Neural progenitor cell (in vitro differentiated cells): ENCODE results near the gene DOK3. TPM values are rescaled to one million over a fixed set of nuclear protein-coding genes. Genes with fewer than 3 reads are reported as not detected.
A peak's percentile ranks its signal among the peaks of the same experiment; 100 is the strongest.

ENCODE experiments used
- DNase-seq: peaks from one replicate; pipeline ENCODE4 v3.0.0-alpha.2; 2016; ENCODE audit warnings: low spot score
- H2AFZ ChIP-seq: fragments of 200-600 bp; sonication (generic); replicated peaks from 2 replicates; pipeline ENCODE4 v1.6.1; 2016; ENCODE audit warnings: antibody characterized with exemption
- H3F3A ChIP-seq: fragments of 200-600 bp; sonication (generic); 2 replicates; pipeline ENCODE4 v1.6.1; 2016; ENCODE audit warnings: antibody characterized with exemption, low read depth
- H3K27ac ChIP-seq: fragments of 200-600 bp; sonication (generic); 2 replicates; pipeline ENCODE4 v1.5.1; 2016; ENCODE audit warnings: mild to moderate bottlenecking
- H3K27me3 ChIP-seq: fragments of 200-600 bp; sonication (generic); 2 replicates; pipeline ENCODE4 v1.6.1; 2016; ENCODE audit warnings: mild to moderate bottlenecking, moderate library complexity
- H3K36me3 ChIP-seq: fragments of 200-600 bp; sonication (generic); 2 replicates; pipeline ENCODE4 v1.5.1; 2016
- H3K4me1 ChIP-seq: fragments of 200-600 bp; sonication (generic); 2 replicates; pipeline ENCODE4 v1.6.1; 2016; ENCODE audit warnings: mixed run types
- H3K4me2 ChIP-seq: fragments of 200-600 bp; sonication (generic); 2 replicates; pipeline ENCODE4 v1.6.1; 2016
- H3K4me3 ChIP-seq: fragments of 200-600 bp; sonication (generic); 2 replicates; pipeline ENCODE4 v1.5.1; 2016
- H3K79me2 ChIP-seq: fragments of 200-600 bp; sonication (generic); 2 replicates; pipeline ENCODE4 v1.6.1; 2016; ENCODE audit warnings: low read depth
- H3K9ac ChIP-seq: fragments of 200-600 bp; sonication (generic); 2 replicates; pipeline ENCODE4 v1.6.1; 2016
- H3K9me3 ChIP-seq: fragments of 200-600 bp; sonication (generic); 2 replicates; pipeline ENCODE4 v1.5.1; 2016; ENCODE audit warnings: low read depth
- H4K20me1 ChIP-seq: fragments of 200-600 bp; sonication (generic); 2 replicates; pipeline ENCODE4 v1.6.1; 2016; ENCODE audit warnings: low read depth
- H3K27ac Mint-ChIP-seq: 3 replicates; pipeline ENCODE4 v1.8.0; 2021; ENCODE audit warnings: mixed read lengths
- H3K27me3 Mint-ChIP-seq: 2 replicates; pipeline ENCODE4 v1.8.0; 2022; ENCODE audit warnings: low read depth, mild to moderate bottlenecking, inconsistent platforms, moderate library complexity, mixed read lengths; ENCODE audit not compliant: insufficient read depth
- H3K36me3 Mint-ChIP-seq: 3 replicates; pipeline ENCODE4 v1.8.0; 2021; ENCODE audit warnings: mixed read lengths
- H3K4me1 Mint-ChIP-seq: 3 replicates; pipeline ENCODE4 v1.8.0; 2021; ENCODE audit warnings: mixed read lengths
- H3K4me3 Mint-ChIP-seq: 3 replicates; pipeline ENCODE4 v1.8.0; 2021; ENCODE audit warnings: mild to moderate bottlenecking, moderate library complexity, mixed read lengths
- H3K9me3 Mint-ChIP-seq: 3 replicates; pipeline ENCODE4 v1.8.0; 2020; ENCODE audit warnings: mixed read lengths
- EZH2 ChIP-seq: fragments of 200-600 bp; sonication (generic); IDR thresholded peaks from 2 replicates; pipeline ENCODE4 v1.6.1; 2017; ENCODE audit warnings: antibody characterized with exemption, mild to moderate bottlenecking, moderate library complexity
- EZH2phosphoT487 ChIP-seq: fragments of 200-600 bp; sonication (generic); IDR thresholded peaks from 2 replicates; pipeline ENCODE4 v1.6.1; 2017; ENCODE audit warnings: antibody characterized with exemption
- total RNA-seq: library from RNA; depleted of rRNA; stranded (reverse); fragments of >200 nt; gene quantifications from 2 replicates; pipeline ENCODE4 v1.2.3, GENCODE V29; 2015; ENCODE audit warnings: low replicate concordance
- TF ChIP-seq, protein P1 (sequence below): fragments of 200-600 bp; sonication (generic); IDR thresholded peaks from 2 replicates; pipeline ENCODE4 v1.5.1; 2017; ENCODE audit warnings: antibody characterized with exemption, mild to moderate bottlenecking

The DOK3 gene
- total RNA-seq, 1 donor from 2014 or later = 0.54 TPM

DNA sequence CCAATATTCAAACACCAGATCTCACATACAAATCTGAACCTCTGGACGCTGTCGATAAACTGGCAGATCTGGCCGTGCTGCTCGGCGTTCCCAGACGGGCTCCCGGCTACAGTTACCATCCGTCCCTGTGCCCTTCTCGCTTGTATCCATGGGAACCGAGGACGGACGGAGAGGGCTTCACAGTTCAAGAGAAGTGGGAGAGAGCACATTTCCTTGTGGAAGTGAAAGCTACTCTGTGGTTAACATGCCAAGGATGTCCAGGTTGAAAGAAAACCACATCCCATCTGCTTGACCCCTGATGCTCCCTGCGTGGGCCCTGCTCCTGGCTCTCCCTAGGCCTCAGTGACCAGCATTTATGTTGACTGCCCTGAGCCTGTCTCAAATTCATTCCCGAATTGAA lies 29.9 kb downstream of the DOK3 start:
- H3K9me3 ChIP-seq = no peaks in the 10 kb centered on the region
- H3K27ac Mint-ChIP-seq = peak overlapping the region; percentile 89
- no peaks in the 10 kb centered on the region for H3K4me1 ChIP-seq
- TF ChIP-seq EZH2phosphoT487 (no peak), EZH2 (no peak)
- TF ChIP-seq, protein P1, sequence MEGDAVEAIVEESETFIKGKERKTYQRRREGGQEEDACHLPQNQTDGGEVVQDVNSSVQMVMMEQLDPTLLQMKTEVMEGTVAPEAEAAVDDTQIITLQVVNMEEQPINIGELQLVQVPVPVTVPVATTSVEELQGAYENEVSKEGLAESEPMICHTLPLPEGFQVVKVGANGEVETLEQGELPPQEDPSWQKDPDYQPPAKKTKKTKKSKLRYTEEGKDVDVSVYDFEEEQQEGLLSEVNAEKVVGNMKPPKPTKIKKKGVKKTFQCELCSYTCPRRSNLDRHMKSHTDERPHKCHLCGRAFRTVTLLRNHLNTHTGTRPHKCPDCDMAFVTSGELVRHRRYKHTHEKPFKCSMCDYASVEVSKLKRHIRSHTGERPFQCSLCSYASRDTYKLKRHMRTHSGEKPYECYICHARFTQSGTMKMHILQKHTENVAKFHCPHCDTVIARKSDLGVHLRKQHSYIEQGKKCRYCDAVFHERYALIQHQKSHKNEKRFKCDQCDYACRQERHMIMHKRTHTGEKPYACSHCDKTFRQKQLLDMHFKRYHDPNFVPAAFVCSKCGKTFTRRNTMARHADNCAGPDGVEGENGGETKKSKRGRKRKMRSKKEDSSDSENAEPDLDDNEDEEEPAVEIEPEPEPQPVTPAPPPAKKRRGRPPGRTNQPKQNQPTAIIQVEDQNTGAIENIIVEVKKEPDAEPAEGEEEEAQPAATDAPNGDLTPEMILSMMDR = no peak
- H3K79me2 ChIP-seq = no peaks in the 10 kb centered on the region
- H3K4me3 ChIP-seq = no peak overlapping the region
- no peaks in the 10 kb centered on the region for H3K27me3 ChIP-seq
- peaks cover 40% of the 10 kb centered on the region for H3K4me1 Mint-ChIP-seq
- peaks cover 9% of the 10 kb centered on the region for H4K20me1 ChIP-seq
- H3K36me3 Mint-ChIP-seq = peaks cover 20% of the 10 kb centered on the region
- H2AFZ ChIP-seq = no peak overlapping the region
- H3K27ac ChIP-seq = peak overlapping the region; percentile 53
- H3F3A ChIP-seq = peaks cover 20% of the 10 kb centered on the region
- no peaks in the 10 kb centered on the region for H3K36me3 ChIP-seq
- H3K9me3 Mint-ChIP-seq = no peaks in the 10 kb centered on the region
- no peak overlapping the region for H3K4me3 Mint-ChIP-seq
- no peak for DNase-seq
- no peak overlapping the region for H3K4me2 ChIP-seq
- peaks cover 10% of the 10 kb centered on the region for H3K27me3 Mint-ChIP-seq
- H3K9ac ChIP-seq = no peak overlapping the region

DNA sequence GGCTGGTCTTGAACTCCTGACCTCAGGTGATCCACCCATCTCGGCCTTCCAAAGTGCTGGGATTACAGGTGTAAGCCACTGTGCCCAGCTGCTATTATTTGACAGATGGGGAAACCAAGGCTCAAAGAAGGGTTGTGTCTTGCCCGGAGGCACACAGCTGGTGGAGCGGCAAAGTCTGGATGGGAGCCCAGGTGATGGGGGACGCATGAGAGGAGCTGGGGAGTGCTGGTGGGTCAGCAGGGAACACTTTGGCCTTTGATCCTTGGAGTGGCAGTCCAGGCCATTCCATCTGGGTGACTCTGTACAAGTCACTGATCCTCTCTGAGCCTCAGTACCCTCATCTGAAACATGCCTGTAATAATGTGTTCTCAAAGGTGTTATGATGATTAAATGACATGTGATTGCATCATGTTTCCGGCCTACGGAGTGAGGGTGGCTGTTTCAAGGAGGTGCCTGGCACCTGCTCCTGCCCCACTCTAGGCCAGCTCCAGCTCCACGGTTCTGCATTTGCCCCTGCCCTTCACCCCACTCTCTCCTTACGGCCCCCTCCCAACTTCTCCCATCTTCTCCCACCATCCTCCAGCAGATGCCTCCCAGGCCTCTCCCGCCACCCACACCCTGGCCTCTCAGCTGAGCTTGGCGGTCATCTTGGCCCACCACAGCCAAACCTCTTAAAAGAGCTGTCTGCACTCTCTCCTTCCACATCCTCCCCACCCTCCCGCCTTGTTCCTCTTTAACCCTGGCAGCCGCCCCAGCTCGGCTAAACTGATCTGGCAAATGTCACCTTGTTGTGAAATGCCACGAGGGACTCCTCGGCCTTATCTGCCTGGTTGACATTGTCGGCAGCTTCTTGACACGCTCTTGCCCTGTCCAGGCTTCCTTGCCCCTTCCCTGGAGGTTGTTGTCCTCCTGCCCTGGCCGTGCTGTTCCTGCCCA lies 30.6 kb downstream of the DOK3 start:
- DNase-seq = no peak
- no peak overlapping the region for H2AFZ ChIP-seq
- no peak overlapping the region for H3K4me3 Mint-ChIP-seq
- peaks cover 13% of the 10 kb centered on the region for H3K27me3 Mint-ChIP-seq
- TF ChIP-seq, protein P1 = no peak
- TF ChIP-seq EZH2 (no peak), EZH2phosphoT487 (no peak)
- no peak overlapping the region for H3K4me2 ChIP-seq
- peaks cover 9% of the 10 kb centered on the region for H4K20me1 ChIP-seq
- H3K9ac ChIP-seq = no peak overlapping the region
- H3K4me1 Mint-ChIP-seq = peaks cover 42% of the 10 kb centered on the region
- H3K4me3 ChIP-seq = no peak overlapping the region
- no peaks in the 10 kb centered on the region for H3K9me3 ChIP-seq
- H3K27me3 ChIP-seq = no peaks in the 10 kb centered on the region
- peak overlapping the region; percentile 53 for H3K27ac ChIP-seq
- H3K36me3 Mint-ChIP-seq = peaks cover 13% of the 10 kb centered on the region
- no peaks in the 10 kb centered on the region for H3K36me3 ChIP-seq
- no peaks in the 10 kb centered on the region for H3K79me2 ChIP-seq
- H3K9me3 Mint-ChIP-seq = no peaks in the 10 kb centered on the region
- H3K4me1 ChIP-seq = peaks cover 4% of the 10 kb centered on the region
- H3F3A ChIP-seq = peaks cover 28% of the 10 kb centered on the region
- H3K27ac Mint-ChIP-seq = peak overlapping the region; percentile 89

DNA sequence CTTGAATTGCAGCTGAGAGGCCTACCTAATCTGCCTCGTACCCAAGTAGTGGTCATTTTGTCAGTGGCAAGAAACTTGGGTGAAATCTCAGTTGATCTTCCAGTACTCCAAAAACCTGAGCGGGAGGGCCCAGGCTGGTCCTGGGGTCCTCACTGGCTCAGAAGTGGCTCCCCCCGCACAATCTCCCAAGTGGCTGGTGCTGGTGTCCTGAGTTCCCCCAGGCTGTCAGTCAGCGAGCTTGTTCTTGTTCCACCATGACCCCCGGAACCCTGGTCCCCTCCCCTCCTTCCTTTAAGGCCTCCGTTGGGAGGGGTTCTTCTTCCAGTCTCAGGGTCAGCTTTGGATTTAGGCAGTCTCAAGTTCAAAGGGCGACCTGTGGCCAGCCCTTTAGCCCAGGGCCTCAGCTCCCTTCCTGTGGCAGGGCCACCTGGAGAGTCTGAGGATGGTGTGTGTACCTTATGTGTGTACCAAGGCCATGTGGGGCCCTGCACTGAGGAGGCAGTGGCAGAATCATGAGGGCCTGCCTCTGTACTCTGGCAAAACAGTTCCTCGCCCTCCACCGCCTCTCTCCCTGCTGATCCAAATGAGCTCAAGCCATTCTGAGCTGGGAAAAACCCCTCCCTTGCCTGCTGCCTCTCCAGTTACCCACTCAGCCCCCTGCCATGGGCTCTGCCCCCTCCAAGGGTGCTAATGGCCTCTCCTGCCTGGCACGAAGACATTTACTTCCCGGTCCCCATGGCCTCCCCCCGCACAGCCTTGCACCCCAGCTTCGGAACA lies 31.7 kb downstream of the DOK3 start:
- Mint-ChIP-seq H3K4me3 (no peak overlapping the region), H3K27ac (no peak overlapping the region), H3K9me3 (no peaks in the 10 kb centered on the region), H3K36me3 (peaks cover 10% of the 10 kb centered on the region), H3K4me1 (peaks cover 44% of the 10 kb centered on the region), H3K27me3 (peaks cover 13% of the 10 kb centered on the region)
- no peaks in the 10 kb centered on the region for H3K27me3 ChIP-seq
- H3K9ac ChIP-seq = no peak overlapping the region
- H3K4me3 ChIP-seq = no peak overlapping the region
- H3K27ac ChIP-seq = no peak overlapping the region
- peaks cover 9% of the 10 kb centered on the region for H4K20me1 ChIP-seq
- no peak overlapping the region for H2AFZ ChIP-seq
- peaks cover under 1% of the 10 kb centered on the region for H3K79me2 ChIP-seq
- H3K9me3 ChIP-seq = no peaks in the 10 kb centered on the region
- TF ChIP-seq EZH2phosphoT487 = no peak
- TF ChIP-seq EZH2 = no peak
- TF ChIP-seq, protein P1 = no peak
- DNase-seq = no peak
- H3K4me1 ChIP-seq = peaks cover 6% of the 10 kb centered on the region
- peaks cover 30% of the 10 kb centered on the region for H3F3A ChIP-seq
- no peaks in the 10 kb centered on the region for H3K36me3 ChIP-seq
- no peak overlapping the region for H3K4me2 ChIP-seq
